ENCODE measurements around the gene ZBTB4. TPM values are rescaled to one million over a fixed set of nuclear protein-coding genes. Genes with fewer than 3 reads are reported as not detected.
A peak's percentile ranks its signal among the peaks of the same experiment; 100 is the strongest.

ZBTB4 gene
- total and polyA plus RNA-seq, 9 of the 15 experiments (the other 6 are each of a cell fraction or from before 2014, with no cell fraction given): 0.92 to 6.9 (median 3.3) TPM

DNA sequence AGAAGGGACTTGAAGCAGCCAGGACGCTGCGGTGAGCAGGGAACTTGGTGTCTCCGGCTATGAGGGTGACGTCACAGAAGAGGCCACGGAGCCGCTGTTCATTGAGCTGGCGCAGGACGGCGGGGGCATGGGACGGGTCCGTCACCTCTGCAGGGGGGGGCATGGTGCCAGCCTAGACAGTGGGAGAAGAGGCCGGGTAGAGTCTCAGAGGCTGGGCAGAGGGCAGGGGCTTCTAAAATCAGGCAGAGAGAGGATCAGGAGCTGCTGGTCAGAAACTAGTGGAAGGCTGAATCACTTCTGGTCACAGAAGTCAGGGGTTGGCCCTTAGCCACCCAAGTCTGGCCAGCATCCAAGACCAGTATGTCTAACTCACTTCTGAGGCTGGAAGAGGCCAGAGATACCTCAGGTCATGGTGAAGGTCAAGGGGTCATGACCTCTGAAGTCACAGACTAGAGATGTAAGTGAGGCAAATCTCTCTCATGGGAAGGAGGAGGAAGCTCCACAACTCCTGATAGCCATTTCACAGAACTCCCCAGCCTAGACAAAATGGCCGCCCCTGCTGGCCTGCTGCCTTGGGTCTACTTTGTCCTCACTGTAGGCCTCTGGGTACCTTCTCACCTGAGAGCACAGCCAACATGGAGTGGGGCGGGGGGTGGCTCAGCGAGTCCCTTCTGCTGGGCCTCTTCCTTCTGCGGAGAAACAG lies 12.6 kb downstream of the ZBTB4 start (continued):
- TF ChIP-seq, protein P1, sequence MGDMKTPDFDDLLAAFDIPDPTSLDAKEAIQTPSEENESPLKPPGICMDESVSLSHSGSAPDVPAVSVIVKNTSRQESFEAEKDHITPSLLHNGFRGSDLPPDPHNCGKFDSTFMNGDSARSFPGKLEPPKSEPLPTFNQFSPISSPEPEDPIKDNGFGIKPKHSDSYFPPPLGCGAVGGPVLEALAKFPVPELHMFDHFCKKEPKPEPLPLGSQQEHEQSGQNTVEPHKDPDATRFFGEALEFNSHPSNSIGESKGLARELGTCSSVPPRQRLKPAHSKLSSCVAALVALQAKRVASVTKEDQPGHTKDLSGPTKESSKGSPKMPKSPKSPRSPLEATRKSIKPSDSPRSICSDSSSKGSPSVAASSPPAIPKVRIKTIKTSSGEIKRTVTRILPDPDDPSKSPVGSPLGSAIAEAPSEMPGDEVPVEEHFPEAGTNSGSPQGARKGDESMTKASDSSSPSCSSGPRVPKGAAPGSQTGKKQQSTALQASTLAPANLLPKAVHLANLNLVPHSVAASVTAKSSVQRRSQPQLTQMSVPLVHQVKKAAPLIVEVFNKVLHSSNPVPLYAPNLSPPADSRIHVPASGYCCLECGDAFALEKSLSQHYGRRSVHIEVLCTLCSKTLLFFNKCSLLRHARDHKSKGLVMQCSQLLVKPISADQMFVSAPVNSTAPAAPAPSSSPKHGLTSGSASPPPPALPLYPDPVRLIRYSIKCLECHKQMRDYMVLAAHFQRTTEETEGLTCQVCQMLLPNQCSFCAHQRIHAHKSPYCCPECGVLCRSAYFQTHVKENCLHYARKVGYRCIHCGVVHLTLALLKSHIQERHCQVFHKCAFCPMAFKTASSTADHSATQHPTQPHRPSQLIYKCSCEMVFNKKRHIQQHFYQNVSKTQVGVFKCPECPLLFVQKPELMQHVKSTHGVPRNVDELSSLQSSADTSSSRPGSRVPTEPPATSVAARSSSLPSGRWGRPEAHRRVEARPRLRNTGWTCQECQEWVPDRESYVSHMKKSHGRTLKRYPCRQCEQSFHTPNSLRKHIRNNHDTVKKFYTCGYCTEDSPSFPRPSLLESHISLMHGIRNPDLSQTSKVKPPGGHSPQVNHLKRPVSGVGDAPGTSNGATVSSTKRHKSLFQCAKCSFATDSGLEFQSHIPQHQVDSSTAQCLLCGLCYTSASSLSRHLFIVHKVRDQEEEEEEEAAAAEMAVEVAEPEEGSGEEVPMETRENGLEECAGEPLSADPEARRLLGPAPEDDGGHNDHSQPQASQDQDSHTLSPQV (IDR thresholded peaks at IDR 0.05): no peak
- TF ChIP-seq, protein P2, sequence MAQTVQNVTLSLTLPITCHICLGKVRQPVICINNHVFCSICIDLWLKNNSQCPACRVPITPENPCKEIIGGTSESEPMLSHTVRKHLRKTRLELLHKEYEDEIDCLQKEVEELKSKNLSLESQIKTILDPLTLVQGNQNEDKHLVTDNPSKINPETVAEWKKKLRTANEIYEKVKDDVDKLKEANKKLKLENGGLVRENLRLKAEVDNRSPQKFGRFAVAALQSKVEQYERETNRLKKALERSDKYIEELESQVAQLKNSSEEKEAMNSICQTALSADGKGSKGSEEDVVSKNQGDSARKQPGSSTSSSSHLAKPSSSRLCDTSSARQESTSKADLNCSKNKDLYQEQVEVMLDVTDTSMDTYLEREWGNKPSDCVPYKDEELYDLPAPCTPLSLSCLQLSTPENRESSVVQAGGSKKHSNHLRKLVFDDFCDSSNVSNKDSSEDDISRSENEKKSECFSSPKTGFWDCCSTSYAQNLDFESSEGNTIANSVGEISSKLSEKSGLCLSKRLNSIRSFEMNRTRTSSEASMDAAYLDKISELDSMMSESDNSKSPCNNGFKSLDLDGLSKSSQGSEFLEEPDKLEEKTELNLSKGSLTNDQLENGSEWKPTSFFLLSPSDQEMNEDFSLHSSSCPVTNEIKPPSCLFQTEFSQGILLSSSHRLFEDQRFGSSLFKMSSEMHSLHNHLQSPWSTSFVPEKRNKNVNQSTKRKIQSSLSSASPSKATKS (CRISPR knock-in tag; IDR thresholded peaks at IDR 0.05): no peak
- no peak for TF ChIP-seq MCM2 (IDR thresholded peaks at IDR 0.05; ENCODE audit: low read depth)
- TF ChIP-seq KDM4B (IDR thresholded peaks at IDR 0.05; ENCODE audit: borderline replicate concordance in 2 of 2, low read depth in 1 of 2): no peak
- TF ChIP-seq, protein P3, sequence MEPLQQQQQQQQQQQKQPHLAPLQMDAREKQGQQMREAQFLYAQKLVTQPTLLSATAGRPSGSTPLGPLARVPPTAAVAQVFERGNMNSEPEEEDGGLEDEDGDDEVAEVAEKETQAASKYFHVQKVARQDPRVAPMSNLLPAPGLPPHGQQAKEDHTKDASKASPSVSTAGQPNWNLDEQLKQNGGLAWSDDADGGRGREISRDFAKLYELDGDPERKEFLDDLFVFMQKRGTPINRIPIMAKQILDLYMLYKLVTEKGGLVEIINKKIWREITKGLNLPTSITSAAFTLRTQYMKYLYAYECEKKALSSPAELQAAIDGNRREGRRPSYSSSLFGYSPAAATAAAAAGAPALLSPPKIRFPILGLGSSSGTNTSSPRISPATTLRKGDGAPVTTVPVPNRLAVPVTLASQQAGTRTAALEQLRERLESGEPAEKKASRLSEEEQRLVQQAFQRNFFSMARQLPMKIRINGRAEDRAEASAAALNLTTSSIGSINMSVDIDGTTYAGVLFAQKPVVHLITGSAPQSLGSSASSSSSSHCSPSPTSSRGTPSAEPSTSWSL (CRISPR knock-in tag; IDR thresholded peaks at IDR 0.05; ENCODE audit: borderline replicate concordance): no peak
- TF ChIP-seq CHD4 (IDR thresholded peaks at IDR 0.05; ENCODE audit: insufficient read depth, insufficient replicate concordance, low read depth, low read length, poor library complexity, severe bottlenecking): no peak
- TF ChIP-seq L3MBTL2 (IDR thresholded peaks at IDR 0.05): no peak
- TF ChIP-seq FIP1L1 (IDR thresholded peaks at IDR 0.05; ENCODE audit: low read depth, low read length, poor library complexity, severe bottlenecking): no peak
- TF ChIP-seq SMAD1 (IDR thresholded peaks at IDR 0.05; ENCODE audit: low read depth, low read length, partially characterized antibody): no peak
- TF ChIP-seq RBM14 (IDR thresholded peaks at IDR 0.05; ENCODE audit: borderline replicate concordance, insufficient read depth, low read depth, low read length): no peak
- TF ChIP-seq NFE2 (IDR thresholded peaks at IDR 0.05; ENCODE audit: low read depth): 0 out of 2 replicates have a peak, but pooled peaks have one; percentile 18
- no peak for TF ChIP-seq ZNF699 (CRISPR knock-in tag; IDR thresholded peaks at IDR 0.05; ENCODE audit: insufficient replicate concordance)
- TF ChIP-seq, protein P4, sequence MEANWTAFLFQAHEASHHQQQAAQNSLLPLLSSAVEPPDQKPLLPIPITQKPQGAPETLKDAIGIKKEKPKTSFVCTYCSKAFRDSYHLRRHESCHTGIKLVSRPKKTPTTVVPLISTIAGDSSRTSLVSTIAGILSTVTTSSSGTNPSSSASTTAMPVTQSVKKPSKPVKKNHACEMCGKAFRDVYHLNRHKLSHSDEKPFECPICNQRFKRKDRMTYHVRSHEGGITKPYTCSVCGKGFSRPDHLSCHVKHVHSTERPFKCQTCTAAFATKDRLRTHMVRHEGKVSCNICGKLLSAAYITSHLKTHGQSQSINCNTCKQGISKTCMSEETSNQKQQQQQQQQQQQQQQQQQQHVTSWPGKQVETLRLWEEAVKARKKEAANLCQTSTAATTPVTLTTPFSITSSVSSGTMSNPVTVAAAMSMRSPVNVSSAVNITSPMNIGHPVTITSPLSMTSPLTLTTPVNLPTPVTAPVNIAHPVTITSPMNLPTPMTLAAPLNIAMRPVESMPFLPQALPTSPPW (CRISPR knock-in tag; IDR thresholded peaks at IDR 0.05): no peak
- TF ChIP-seq ZNF785 (CRISPR knock-in tag; IDR thresholded peaks at IDR 0.05): no peak
- TF ChIP-seq, protein P5, sequence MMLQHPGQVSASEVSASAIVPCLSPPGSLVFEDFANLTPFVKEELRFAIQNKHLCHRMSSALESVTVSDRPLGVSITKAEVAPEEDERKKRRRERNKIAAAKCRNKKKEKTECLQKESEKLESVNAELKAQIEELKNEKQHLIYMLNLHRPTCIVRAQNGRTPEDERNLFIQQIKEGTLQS (IDR thresholded peaks at IDR 0.05): peak; percentile 23; the same call in 1 of the 2 replicates
- TF ChIP-seq, protein P5 (CRISPR knock-in tag; conservative IDR thresholded peaks at IDR 0.05): no peak
